Fibroblast of the aortic adventitia (primary cell): ENCODE measurements around the gene KATNAL2. TPM values are rescaled to one million over a fixed set of nuclear protein-coding genes. Genes with fewer than 3 reads are reported as not detected.
"Not testable (repeated sequence)": the region's sequence is repeated elsewhere in the genome, so short reads cannot be mapped to it uniquely, and the experiment has no call there.

Source experiments
- DNase-seq: peaks from one replicate; pipeline ENCODE4 v3.0.0-alpha.2; 2010; ENCODE audit warnings: low read depth
- H3K4me3 ChIP-seq: 2 replicates; pipeline ENCODE4 v1.5.1; 2011; ENCODE audit warnings: low read depth, mild to moderate bottlenecking, control low read depth, low read length, moderate library complexity
- CTCF ChIP-seq: IDR thresholded peaks from 2 replicates; pipeline ENCODE4 v1.5.1; 2011; ENCODE audit warnings: mild to moderate bottlenecking, low read length, control low read depth, inconsistent platforms; ENCODE audit not compliant: insufficient read depth
- total RNA-seq: library from RNA; depleted of rRNA; stranded (reverse); fragments of >200 nt; gene quantifications from 2 replicates; pipeline ENCODE4 v1.2.3, GENCODE V29; 2012; ENCODE audit warnings: low replicate concordance

KATNAL2 gene
- total RNA-seq, 1 donor: 2.7 TPM

GRCh38 chr18:46958209-46958608, 40.8 kb downstream of the KATNAL2 start:
- no peak for TF ChIP-seq CTCF
- no peak overlapping the region for H3K4me3 ChIP-seq
- DNase-seq: no peak

- not testable (repeated sequence) for H3K4me3 ChIP-seq, DNase-seq
These were observed 46.5 kb downstream of the KATNAL2 start for GRCh38 chr18:46963656-46964578.

GRCh38 chr18:46964579-46965293, 47.3 kb downstream of the KATNAL2 start:
- DNase-seq: not testable (repeated sequence)

GRCh38 chr18:46966266-46966665, 48.9 kb downstream of the KATNAL2 start:
- not testable (repeated sequence) for H3K4me3 ChIP-seq, DNase-seq

More at GRCh38 chr18:46964579-46965293, 47.3 kb downstream of the KATNAL2 start:
- H3K4me3 ChIP-seq: not testable (repeated sequence)

- not testable (repeated sequence) for H3K4me3 ChIP-seq, DNase-seq
These were observed 52.1 kb downstream of the KATNAL2 start for GRCh38 chr18:46969551-46969950.

GRCh38 chr18:47019870-47020269, 102.5 kb downstream of the KATNAL2 start:
- H3K4me3 ChIP-seq, DNase-seq: not testable (repeated sequence)

- not testable (repeated sequence) for H3K4me3 ChIP-seq, DNase-seq
These were observed 103.4 kb downstream of the KATNAL2 start for GRCh38 chr18:47020757-47021156.

- H3K4me3 ChIP-seq, DNase-seq: not testable (repeated sequence)
These were observed 105.4 kb downstream of the KATNAL2 start for GRCh38 chr18:47022821-47023220.

GRCh38 chr18:47023769-47024465, 106.5 kb downstream of the KATNAL2 start:
- H3K4me3 ChIP-seq, DNase-seq: not testable (repeated sequence)

GRCh38 chr18:47025557-47026174, 108.3 kb downstream of the KATNAL2 start:
- not testable (repeated sequence) for DNase-seq, H3K4me3 ChIP-seq

GRCh38 chr18:47028738-47029137, 111.3 kb downstream of the KATNAL2 start:
- not testable (repeated sequence) for DNase-seq, H3K4me3 ChIP-seq

GRCh38 chr18:47029684-47030353, 112.4 kb downstream of the KATNAL2 start:
- H3K4me3 ChIP-seq, DNase-seq: not testable (repeated sequence)

- H3K4me3 ChIP-seq, DNase-seq: not testable (repeated sequence)
These were observed 113.5 kb downstream of the KATNAL2 start for GRCh38 chr18:47030887-47031286.
